Measurements from ENCODE around the gene BOLA3.
A peak's percentile ranks its signal among the peaks of the same experiment; 100 is the strongest.

DNA sequence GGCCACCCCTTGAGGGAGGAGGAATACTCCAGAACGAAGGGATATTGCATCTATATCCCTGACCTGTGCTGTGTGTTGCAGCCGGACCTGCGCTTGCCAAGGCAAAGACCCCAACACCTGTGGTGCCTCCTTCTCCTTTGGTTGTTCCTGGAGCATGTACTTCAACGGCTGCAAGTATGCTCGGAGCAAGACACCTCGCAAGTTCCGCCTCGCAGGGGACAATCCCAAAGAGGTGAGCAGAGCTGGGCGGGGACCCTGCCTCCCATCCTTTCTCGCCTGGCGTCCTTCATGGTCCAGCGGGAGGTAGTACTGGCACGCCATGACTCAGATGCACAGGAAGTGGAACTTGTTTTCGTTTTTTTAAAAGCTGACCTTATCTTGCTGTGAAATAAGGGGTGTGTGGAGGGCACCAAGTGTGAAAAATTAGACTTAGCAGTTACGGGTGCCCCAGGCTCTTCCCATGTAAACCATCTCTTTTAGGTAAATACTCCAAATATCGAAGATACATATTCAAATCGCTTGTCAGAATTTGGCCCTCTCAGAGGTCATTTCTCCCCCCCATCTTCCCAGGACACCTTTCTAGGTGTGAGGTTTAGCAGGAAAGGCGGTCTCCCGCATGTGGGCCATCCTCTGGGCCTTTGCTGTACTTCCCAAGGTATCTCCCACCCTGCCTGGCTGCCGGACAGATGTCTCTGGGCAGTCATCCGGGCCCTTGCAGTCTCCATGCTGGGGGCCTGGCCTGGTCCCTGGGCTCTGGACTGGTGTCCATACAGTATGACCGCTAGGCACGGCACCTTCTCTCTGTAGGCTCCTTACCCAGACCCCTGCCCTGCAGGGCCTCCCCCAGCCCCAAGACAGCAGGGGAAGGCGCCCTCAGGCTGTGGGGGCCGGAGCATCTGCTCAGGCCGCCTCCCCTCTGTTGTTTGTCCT is 57.6 kb downstream of the BOLA3 start:
- TF ChIP-seq, protein P1, sequence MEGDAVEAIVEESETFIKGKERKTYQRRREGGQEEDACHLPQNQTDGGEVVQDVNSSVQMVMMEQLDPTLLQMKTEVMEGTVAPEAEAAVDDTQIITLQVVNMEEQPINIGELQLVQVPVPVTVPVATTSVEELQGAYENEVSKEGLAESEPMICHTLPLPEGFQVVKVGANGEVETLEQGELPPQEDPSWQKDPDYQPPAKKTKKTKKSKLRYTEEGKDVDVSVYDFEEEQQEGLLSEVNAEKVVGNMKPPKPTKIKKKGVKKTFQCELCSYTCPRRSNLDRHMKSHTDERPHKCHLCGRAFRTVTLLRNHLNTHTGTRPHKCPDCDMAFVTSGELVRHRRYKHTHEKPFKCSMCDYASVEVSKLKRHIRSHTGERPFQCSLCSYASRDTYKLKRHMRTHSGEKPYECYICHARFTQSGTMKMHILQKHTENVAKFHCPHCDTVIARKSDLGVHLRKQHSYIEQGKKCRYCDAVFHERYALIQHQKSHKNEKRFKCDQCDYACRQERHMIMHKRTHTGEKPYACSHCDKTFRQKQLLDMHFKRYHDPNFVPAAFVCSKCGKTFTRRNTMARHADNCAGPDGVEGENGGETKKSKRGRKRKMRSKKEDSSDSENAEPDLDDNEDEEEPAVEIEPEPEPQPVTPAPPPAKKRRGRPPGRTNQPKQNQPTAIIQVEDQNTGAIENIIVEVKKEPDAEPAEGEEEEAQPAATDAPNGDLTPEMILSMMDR (IDR thresholded peaks at IDR 0.05): no peak
- no peak for TF ChIP-seq POLR2AphosphoS5 (IDR thresholded peaks at IDR 0.05; ENCODE audit: low read depth, low read length)
- TF ChIP-seq, protein P2, sequence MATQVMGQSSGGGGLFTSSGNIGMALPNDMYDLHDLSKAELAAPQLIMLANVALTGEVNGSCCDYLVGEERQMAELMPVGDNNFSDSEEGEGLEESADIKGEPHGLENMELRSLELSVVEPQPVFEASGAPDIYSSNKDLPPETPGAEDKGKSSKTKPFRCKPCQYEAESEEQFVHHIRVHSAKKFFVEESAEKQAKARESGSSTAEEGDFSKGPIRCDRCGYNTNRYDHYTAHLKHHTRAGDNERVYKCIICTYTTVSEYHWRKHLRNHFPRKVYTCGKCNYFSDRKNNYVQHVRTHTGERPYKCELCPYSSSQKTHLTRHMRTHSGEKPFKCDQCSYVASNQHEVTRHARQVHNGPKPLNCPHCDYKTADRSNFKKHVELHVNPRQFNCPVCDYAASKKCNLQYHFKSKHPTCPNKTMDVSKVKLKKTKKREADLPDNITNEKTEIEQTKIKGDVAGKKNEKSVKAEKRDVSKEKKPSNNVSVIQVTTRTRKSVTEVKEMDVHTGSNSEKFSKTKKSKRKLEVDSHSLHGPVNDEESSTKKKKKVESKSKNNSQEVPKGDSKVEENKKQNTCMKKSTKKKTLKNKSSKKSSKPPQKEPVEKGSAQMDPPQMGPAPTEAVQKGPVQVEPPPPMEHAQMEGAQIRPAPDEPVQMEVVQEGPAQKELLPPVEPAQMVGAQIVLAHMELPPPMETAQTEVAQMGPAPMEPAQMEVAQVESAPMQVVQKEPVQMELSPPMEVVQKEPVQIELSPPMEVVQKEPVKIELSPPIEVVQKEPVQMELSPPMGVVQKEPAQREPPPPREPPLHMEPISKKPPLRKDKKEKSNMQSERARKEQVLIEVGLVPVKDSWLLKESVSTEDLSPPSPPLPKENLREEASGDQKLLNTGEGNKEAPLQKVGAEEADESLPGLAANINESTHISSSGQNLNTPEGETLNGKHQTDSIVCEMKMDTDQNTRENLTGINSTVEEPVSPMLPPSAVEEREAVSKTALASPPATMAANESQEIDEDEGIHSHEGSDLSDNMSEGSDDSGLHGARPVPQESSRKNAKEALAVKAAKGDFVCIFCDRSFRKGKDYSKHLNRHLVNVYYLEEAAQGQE (IDR thresholded peaks at IDR 0.05; ENCODE audit: insufficient read depth in 1 of 2, low read depth in 2 of 2, low read length in 1 of 2): peak in 1 of 2 experiments; percentile 33; a peak in 1 of 4 replicates
- TF ChIP-seq SIN3A (IDR thresholded peaks at IDR 0.05; ENCODE audit: borderline replicate concordance, insufficient read depth, low read depth, low read length): no peak
- no peak for TF ChIP-seq TCF7L2 (IDR thresholded peaks at IDR 0.05; ENCODE audit: low read depth, low read length)
